GM12892 (cell line): Measurements from ENCODE around the gene FSTL4.

ENCODE experiments used
- POLR2A ChIP-seq: IDR thresholded peaks from 2 replicates; pipeline ENCODE4 v1.6.1; 2011; ENCODE audit warnings: low read depth, low read length, control low read depth
- TAF1 ChIP-seq: IDR thresholded peaks from 2 replicates; pipeline ENCODE4 v1.6.1; 2011; ENCODE audit warnings: low read depth, mild to moderate bottlenecking, control low read depth, low read length, borderline replicate concordance

GRCh38 chr5:133397990-133398645, 214.2 kb downstream of the FSTL4 start:
- TF ChIP-seq POLR2A (no peak), TAF1 (no peak)
